ENCODE data around the gene IGF1R. TPM values are rescaled to one million over a fixed set of nuclear protein-coding genes. Genes with fewer than 3 reads are reported as not detected.

The IGF1R gene
- total and polyA plus RNA-seq, 12 donors: 8.6 to 138 (median 66.0) TPM

- TF ChIP-seq POLR2A (IDR thresholded peaks at IDR 0.05) (no peak), CTCF (IDR thresholded peaks at IDR 0.05) (no peak)
- Histone ChIP-seq H3K27me3 (no peaks in the 10 kb centered on the region), H3K27ac (peak overlapping the region in 2 of 5 donors; percentile 11 to 18), H3K4me1 (replicated peaks in 1 of 2) (peaks cover 11 to 47% of the 10 kb centered on the region in 2 donors), H3K9me3 (replicated peaks in 1 of 3) (no peaks in the 10 kb centered on the region), H3K36me3 (replicated peaks in 1 of 2) (no peaks in the 10 kb centered on the region), H3K4me3 (no peak overlapping the region)
- intact Hi-C loops (cut with DNase I): loop anchor here in 1 of 2 donors (10.0 kb wide), 1 partner anchor 51 kb away; no protein-coding TSS in a partner anchor
- DNase-seq: peak in 2 of 7 donors; percentile 3 to 6
- WGBS, 4 donors: 90 to 97% (median 94%) methylated on average over 4 of the region's 4 CpGs
These were observed 145.9 kb downstream of the IGF1R start for GRCh38 chr15:98794211-98794610.

GRCh38 chr15:98794748-98795147 is 146.4 kb downstream of the IGF1R start:
- TF ChIP-seq POLR2A (IDR thresholded peaks at IDR 0.05) (no peak), CTCF (IDR thresholded peaks at IDR 0.05) (no peak)
- H3K27ac ChIP-seq: peak overlapping the region in 2 of 5 donors; percentile 11 to 18
- no peaks in the 10 kb centered on the region for H3K9me3 ChIP-seq (replicated peaks in 1 of 3)
- H3K36me3 ChIP-seq (replicated peaks in 1 of 2): no peaks in the 10 kb centered on the region
- 34 to 42% (median 37%) methylated on average over 3 of the region's 3 CpGs for WGBS, 4 donors
- intact Hi-C loops (cut with DNase I): loop anchor here in 1 of 2 donors (10.0 kb wide), 1 partner anchor 50 kb away; no protein-coding TSS in a partner anchor
- no peaks in the 10 kb centered on the region for H3K27me3 ChIP-seq
- peak in 4 of 7 donors; percentile 30 to 59 (median 42) for DNase-seq
- H3K4me3 ChIP-seq: no peak overlapping the region
- peaks cover 12 to 51% of the 10 kb centered on the region in 2 donors for H3K4me1 ChIP-seq (replicated peaks in 1 of 2)

DNA sequence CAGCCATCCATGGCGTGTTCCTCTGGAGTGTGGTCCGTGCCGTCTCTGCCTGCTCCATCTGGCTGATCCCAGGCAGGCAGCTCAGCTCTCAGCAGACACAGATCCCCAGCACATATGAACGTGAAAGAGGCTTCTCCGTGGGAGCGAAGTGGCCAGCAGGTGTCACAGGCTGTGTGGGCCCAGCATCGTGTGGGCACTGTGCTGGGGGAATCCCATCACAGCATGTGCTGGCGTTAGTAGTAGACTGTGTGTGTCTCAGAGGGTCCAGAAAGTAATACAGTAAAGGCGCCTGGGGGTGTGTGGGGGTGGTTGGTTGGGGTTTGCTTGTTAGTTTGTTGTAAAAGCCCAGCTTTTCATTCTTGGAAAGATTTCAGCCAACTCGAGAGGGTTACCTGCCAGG is 147.6 kb downstream of the IGF1R start:
- TF ChIP-seq POLR2A (IDR thresholded peaks at IDR 0.05) (no peak), CTCF (IDR thresholded peaks at IDR 0.05) (no peak)
- Histone ChIP-seq H3K36me3 (replicated peaks in 1 of 2) (no peaks in the 10 kb centered on the region), H3K27me3 (no peaks in the 10 kb centered on the region), H3K4me1 (replicated peaks in 1 of 2) (peaks cover 25 to 58% of the 10 kb centered on the region in 2 donors), H3K27ac (no peak overlapping the region), H3K4me3 (no peak overlapping the region), H3K9me3 (replicated peaks in 1 of 3) (no peaks in the 10 kb centered on the region)
- intact Hi-C loops (cut with DNase I): loop anchor here in 1 of 2 donors (10.0 kb wide), 1 partner anchor 49 kb away; no protein-coding TSS in a partner anchor
- peak in 1 of 7 donors; percentile 16 for DNase-seq
- 78 to 92% (median 87%) methylated on average over 10 of the region's 10 CpGs for WGBS, 4 donors

DNA sequence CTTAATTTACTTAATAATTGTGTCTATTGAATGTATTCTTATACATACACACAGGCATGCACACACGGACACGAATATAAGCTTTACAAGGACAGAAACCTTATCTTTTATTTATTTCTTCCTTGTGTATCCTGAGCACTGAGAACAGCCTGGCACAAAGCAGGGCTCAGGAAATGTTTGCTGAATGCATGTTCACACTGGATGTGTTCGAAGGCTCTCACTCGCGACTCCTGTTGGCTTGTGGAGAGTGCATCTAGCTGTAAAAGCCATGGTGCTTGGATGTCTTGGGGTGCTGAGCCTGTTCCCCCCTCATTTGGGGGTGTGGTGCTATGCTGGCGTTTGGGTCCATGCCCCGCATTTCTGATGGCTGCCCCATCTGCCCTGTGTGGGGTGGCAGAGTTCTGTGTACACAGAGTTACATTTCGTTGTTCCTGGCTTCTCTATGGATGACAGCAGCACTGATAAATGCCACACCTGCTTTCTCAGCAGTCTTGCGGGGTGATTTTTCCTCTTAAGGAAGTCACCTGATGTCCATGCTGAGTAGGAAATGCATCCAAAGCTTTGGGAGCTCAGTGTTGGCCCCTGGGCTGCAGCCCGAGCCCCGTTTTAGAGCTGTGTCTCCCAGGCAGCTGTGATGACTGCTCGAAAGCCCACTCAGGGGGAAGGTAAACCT is 148.5 kb downstream of the IGF1R start:
- no peaks in the 10 kb centered on the region for H3K9me3 ChIP-seq (replicated peaks in 1 of 3)
- H3K4me3 ChIP-seq: no peak overlapping the region
- H3K27ac ChIP-seq: no peak overlapping the region
- H3K4me1 ChIP-seq (replicated peaks in 1 of 2): peaks cover 29 to 66% of the 10 kb centered on the region in 2 donors
- TF ChIP-seq CTCF (IDR thresholded peaks at IDR 0.05): no peak
- TF ChIP-seq POLR2A (IDR thresholded peaks at IDR 0.05): no peak
- WGBS, 4 donors: 77 to 85% (median 82%) methylated on average over 6 to 12 of the region's 12 CpGs
- no peaks in the 10 kb centered on the region for H3K36me3 ChIP-seq (replicated peaks in 1 of 2)
- peak in 1 of 7 donors; percentile 18 for DNase-seq
- intact Hi-C loops (cut with DNase I): loop anchor here in 1 of 2 donors (10.0 kb wide), 1 partner anchor 48 kb away; no protein-coding TSS in a partner anchor
- no peaks in the 10 kb centered on the region for H3K27me3 ChIP-seq

Data from adrenal gland (tissue), 12 donors.